Gastrocnemius medialis (tissue), 4 donors: ENCODE measurements around the gene USP53. TPM values are rescaled to one million over a fixed set of nuclear protein-coding genes. Genes with fewer than 3 reads are reported as not detected.

ENCODE experiments used
- ATAC-seq, 2 donors: fragments of 150-250 bp; one replicate each; pipeline ENCODE4 v1.9.1; 2016
- DNase-seq, 2 donors: peaks; one replicate each; pipeline ENCODE4 v3.0.0-alpha.2; 2019
- H3K27ac ChIP-seq, 4 donors: fragments of 200-600 bp; sonication (generic); 1 replicate in 1 of 4; 2 replicates in 3 of 4; pipeline ENCODE4 v1.5.1; 2016 to 2018; ENCODE audit warnings: mild to moderate bottlenecking in 2 of 4, moderate library complexity in 1 of 4
- H3K27me3 ChIP-seq, 3 donors: fragments of 200-600 bp; sonication (generic) in 2 of 3; 1 replicate in 1 of 3; 2 replicates in 2 of 3; pipeline versions ENCODE4 v1.5.1 to v1.6.0; 2016 to 2019; ENCODE audit warnings: mild to moderate bottlenecking in 1 of 3, moderate library complexity in 1 of 3
- H3K36me3 ChIP-seq, 2 donors: fragments of 200-600 bp; sonication (generic) in 1 of 2; one replicate each; pipeline ENCODE4 v1.5.1; 2017 to 2018
- H3K4me1 ChIP-seq, 2 donors: fragments of 200-600 bp; sonication (generic) in 1 of 2; one replicate each; pipeline ENCODE4 v1.5.1; 2016 to 2017; ENCODE audit warnings: mild to moderate bottlenecking in 2 of 2
- H3K4me3 ChIP-seq, 4 donors: fragments of 200-600 bp; sonication (generic) in 3 of 4; 1 replicate in 1 of 4; 2 replicates in 3 of 4; pipeline ENCODE4 v1.5.1; 2016 to 2019; ENCODE audit warnings: mild to moderate bottlenecking in 2 of 4
- H3K9me3 ChIP-seq, 3 donors: fragments of 200-600 bp; sonication (generic) in 2 of 3; 1 replicate in 1 of 3; 2 replicates in 2 of 3; pipeline ENCODE4 v1.5.1; 2016 to 2019
- CTCF ChIP-seq, 5 experiments: fragments of 450-650 bp in 3 of 5; fragments of 200-600 bp in 2 of 5; sonication (generic) in 2 of 5; IDR thresholded peaks in 4 of 5; conservative IDR thresholded peaks in 1 of 5; 1 replicate in 4 of 5; 2 replicates in 1 of 5; pipeline ENCODE4 v1.5.1; 2016 to 2019; ENCODE audit warnings: antibody characterized with exemption in 5 of 5, mild to moderate bottlenecking in 3 of 5, moderate library complexity in 3 of 5
- POLR2A ChIP-seq, 2 donors: fragments of 450-650 bp; IDR thresholded peaks; one replicate each; pipeline ENCODE4 v1.6.1; 2017; ENCODE audit warnings: antibody characterized with exemption in 2 of 2, mild to moderate bottlenecking in 2 of 2, moderate library complexity in 2 of 2
- in situ Hi-C, 4 donors: fragments of 200-750 bp; cut with MboI; loops; one replicate each; pipeline versions ENCODE4 v1.15.0 to v1.8.0; 2017; ENCODE audit warnings: low sequenced_read_pairs in 4 of 4
- intact Hi-C: fragments of 100-400 bp; cut with DNase I; formaldehyde crosslinking; loops from one replicate; pipeline ENCODE4 v1.15.1; 2023; ENCODE audit warnings: low total_unique reads
- total RNA-seq, 4 donors: library from RNA; depleted of rRNA; stranded (reverse); fragments of >200 nt; gene quantifications; one replicate each; pipeline versions ENCODE4 v1.1.0 to v1.2.3, GENCODE V29; 2016

USP53 gene
- total RNA-seq, 4 donors from 2014 or later, result 56.9 to 190 (median 98.5) TPM

GRCh38 chr4:119212964-119213606, 572 bp downstream of the USP53 start:
- peaks cover 34 to 35% of the 10 kb centered on the region in 2 donors for H3K4me1 ChIP-seq
- peaks cover 0 to 13% of the 10 kb centered on the region in 2 donors for H3K36me3 ChIP-seq
- in situ Hi-C loops (loop anchor here (5.0 to 25.0 kb wide), 5 partner anchors 168 to 231 kb away; no protein-coding TSS in a partner anchor), intact Hi-C loops (loop anchor here (1.0 to 10.0 kb wide), 6 partner anchors 86 to 468 kb away; no protein-coding TSS in a partner anchor)
- H3K4me3 ChIP-seq, result peak overlapping the region; percentile 79 to 96 (median 88)
- DNase-seq (peak; percentile 88 to 94), ATAC-seq (peak; percentile 81)
- no peaks in the 10 kb centered on the region for H3K27me3 ChIP-seq
- no peaks in the 10 kb centered on the region for H3K9me3 ChIP-seq
- TF ChIP-seq CTCF (IDR thresholded peaks at IDR 0.05 in 4 of 5, conservative IDR thresholded peaks at IDR 0.05 in 1 of 5) (peak in 1 of 5 experiments; percentile 13), POLR2A (IDR thresholded peaks at IDR 0.05) (no peak)
- peak overlapping the region; percentile 95 to 99 (median 98) for H3K27ac ChIP-seq

- in situ Hi-C loops (loop anchor here in 3 of 4 donors (10.0 to 25.0 kb wide), 3 partner anchors 173 to 233 kb away; no protein-coding TSS in a partner anchor), intact Hi-C loops (loop anchor here (10.0 kb wide), 1 partner anchor 473 kb away; no protein-coding TSS in a partner anchor)
- peaks cover 50 to 54% of the 10 kb centered on the region in 2 donors for H3K4me1 ChIP-seq
These were observed 5.6 kb downstream of the USP53 start for GRCh38 chr4:119218093-119218492.

GRCh38 chr4:119221412-119221811, 8.9 kb downstream of the USP53 start:
- H3K36me3 ChIP-seq, result peaks cover 0 to 78% of the 10 kb centered on the region in 2 donors
- intact Hi-C loops, result no loop called here

More at GRCh38 chr4:119218093-119218492, 5.6 kb downstream of the USP53 start:
- TF ChIP-seq CTCF (IDR thresholded peaks at IDR 0.05 in 4 of 5, conservative IDR thresholded peaks at IDR 0.05 in 1 of 5) (no peak), POLR2A (IDR thresholded peaks at IDR 0.05) (no peak)
- Histone ChIP-seq H3K9me3 (no peaks in the 10 kb centered on the region), H3K4me3 (peak overlapping the region in 1 of 4 donors; percentile 92), H3K27ac (peak overlapping the region; percentile 11 to 99 (median 96)), H3K36me3 (peaks cover 0 to 53% of the 10 kb centered on the region in 2 donors), H3K27me3 (no peaks in the 10 kb centered on the region)
- DNase-seq (no peak), ATAC-seq (no peak)

DNA sequence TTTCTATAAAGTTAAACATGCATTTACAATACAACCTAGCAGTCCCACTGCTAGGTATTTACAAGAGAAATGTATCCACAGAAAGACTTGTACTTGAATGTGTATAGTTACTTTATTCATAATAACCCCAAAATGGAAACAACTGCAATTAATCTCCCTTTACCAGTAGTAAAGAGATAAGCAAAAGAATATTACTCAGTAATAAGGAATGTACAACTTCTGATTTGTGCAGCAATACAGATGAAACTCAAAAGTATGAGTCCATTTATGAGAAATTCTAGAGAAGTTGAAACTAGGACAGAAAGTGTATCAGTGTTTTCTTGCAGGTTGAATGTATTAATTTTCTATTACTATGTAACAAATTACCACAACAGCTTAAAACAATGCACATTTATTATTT, 15.2 kb downstream of the USP53 start:
- no peak for DNase-seq
- intact Hi-C loops, result no loop called here
- no peak for ATAC-seq
- H3K36me3 ChIP-seq, result peaks cover 0 to 53% of the 10 kb centered on the region in 2 donors
- H3K27ac ChIP-seq, result peak overlapping the region in 1 of 4 donors; percentile 12
- in situ Hi-C loops, result no loop called here
- H3K9me3 ChIP-seq, result no peaks in the 10 kb centered on the region
- TF ChIP-seq POLR2A (IDR thresholded peaks at IDR 0.05), result no peak
- no peak for TF ChIP-seq CTCF (IDR thresholded peaks at IDR 0.05 in 4 of 5, conservative IDR thresholded peaks at IDR 0.05 in 1 of 5)
- no peak overlapping the region for H3K4me3 ChIP-seq
- H3K27me3 ChIP-seq, result no peaks in the 10 kb centered on the region
- peaks cover 17 to 20% of the 10 kb centered on the region in 2 donors for H3K4me1 ChIP-seq

More at GRCh38 chr4:119221412-119221811, 8.9 kb downstream of the USP53 start:
- peak; percentile 80 to 87 for ATAC-seq
- Histone ChIP-seq H3K27me3 (no peaks in the 10 kb centered on the region), H3K4me3 (no peak overlapping the region), H3K9me3 (no peaks in the 10 kb centered on the region), H3K27ac (peak overlapping the region; percentile 27 to 99 (median 72)), H3K4me1 (peaks cover 33 to 42% of the 10 kb centered on the region in 2 donors)
- no peak for DNase-seq
- TF ChIP-seq POLR2A (IDR thresholded peaks at IDR 0.05), result no peak
- no peak for TF ChIP-seq CTCF (IDR thresholded peaks at IDR 0.05 in 4 of 5, conservative IDR thresholded peaks at IDR 0.05 in 1 of 5)
- in situ Hi-C loops, result loop anchor here in 1 of 4 donors (25.0 kb wide), 1 partner anchor 184 kb away; no protein-coding TSS in a partner anchor
